ENCODE measurements around the gene INS.
"Not testable (repeated sequence)": the region's sequence is repeated elsewhere in the genome, so short reads cannot be mapped to it uniquely, and the experiment has no call there.

INS gene

GRCh38 chr11:2198621-2199365, 37.8 kb upstream of the INS start:
- no peak for DNase-seq

- DNase-seq = no peak
Observed at GRCh38 chr11:2197771-2198520, 36.9 kb upstream of the INS start.

DNA sequence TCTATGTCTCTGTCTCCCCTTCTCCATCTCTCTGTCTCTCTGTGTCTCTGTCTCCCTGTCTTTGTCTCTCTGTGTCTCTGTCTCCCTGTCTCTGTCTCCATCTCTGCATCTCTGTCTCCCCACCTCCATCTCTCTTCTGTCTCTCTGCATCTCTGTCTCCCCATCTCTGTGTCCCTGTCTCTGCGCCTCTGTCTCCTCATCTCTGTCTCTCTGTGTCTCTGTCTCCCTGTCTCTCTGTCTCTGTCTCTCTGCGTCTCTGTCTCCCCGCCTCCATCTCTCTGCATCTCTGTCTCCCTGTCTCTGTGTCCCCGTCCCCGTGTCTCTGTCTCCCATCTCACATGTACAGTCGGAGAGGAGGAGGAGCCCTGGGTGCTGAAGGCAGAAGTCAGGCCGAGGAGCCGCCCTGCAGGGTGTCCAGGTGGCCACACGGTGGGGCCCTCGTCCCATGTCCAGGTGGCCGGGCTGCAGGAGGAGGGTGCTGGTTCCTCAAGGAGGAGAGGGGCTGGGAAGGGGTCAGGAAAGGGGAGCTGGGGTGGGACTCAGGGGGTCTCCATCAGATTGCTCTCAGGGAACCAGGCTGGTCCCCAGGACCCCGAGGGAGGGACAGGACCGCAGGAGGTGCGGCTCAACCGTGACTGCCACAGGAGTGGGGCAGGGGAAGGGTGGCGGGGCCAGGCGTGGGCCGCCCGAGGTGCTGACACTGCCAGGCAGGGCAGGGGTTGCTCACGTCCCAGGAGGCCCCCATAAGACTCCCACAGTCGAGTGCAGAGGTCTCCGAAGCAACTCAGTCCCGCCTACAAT, 36.2 kb upstream of the INS start:
- peak; percentile 14 to 48 (median 44) for DNase-seq

GRCh38 chr11:2195756-2196088, 34.7 kb upstream of the INS start:
- DNase-seq = no peak

- peak; percentile 13 to 41 (median 27) for DNase-seq
Observed at GRCh38 chr11:2194877-2195755, 34.1 kb upstream of the INS start.

- DNase-seq = not testable (repeated sequence)
Observed at GRCh38 chr11:2193888-2194595, 33.0 kb upstream of the INS start.

DNA sequence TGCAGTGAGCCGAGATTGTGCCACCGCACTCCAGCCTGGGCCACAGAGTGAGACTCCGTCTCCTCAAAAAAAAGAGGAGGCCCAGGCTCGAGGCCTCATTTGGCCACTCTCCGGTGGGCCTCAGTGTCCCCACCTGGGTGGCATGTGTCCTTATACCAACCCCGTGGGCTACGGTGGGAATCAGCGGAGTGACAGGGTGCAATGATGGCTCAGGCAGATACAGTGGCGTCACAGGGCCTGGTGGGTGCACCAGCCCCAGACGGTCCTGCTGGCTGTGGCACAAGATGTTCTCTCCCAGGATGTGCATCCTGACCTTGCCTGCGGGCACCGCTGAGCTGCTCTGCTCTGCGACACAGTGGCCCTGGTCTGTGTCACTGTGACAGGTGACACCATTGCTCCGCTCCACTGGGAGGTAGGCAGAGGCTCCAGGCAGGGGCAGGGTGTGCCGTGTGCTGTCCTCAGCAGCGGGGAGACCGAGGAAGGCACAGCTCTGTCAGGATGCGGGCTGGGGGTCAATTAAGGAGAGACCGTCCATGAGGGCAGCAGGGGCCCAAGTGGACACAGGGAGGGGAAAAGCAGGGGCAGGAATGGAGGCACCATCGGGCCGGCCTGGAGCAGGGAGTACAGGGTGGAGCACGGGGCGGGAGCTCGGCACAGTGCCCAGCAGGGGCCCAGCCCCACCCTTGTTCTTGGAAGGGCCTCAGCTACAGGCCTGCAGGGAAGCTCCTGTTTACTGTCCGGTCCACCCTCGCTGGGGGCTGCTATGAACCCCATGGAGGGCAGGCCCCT, 32.3 kb upstream of the INS start:
- no peak for DNase-seq

- no peak for DNase-seq
Observed at GRCh38 chr11:2192435-2192834, 31.4 kb upstream of the INS start.

DNA sequence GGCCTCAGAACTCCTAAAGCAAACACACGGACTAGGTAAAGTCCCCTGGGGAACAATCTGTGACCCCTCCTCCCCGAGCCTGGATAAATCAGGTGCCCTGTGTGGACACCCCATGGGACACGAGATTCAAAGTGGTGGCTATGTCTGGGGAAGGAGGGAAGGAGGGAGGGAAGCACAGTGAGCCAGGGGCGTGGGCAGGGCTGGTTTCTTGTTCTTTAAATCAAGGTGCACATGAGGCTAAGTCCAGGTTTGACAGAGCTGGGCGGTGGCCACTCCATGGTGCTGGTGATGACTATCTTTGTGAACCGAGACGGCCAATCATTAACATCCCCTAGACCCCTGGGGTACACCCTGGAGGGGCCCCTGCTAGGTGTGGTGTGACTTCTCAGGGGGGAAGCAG, 30.9 kb upstream of the INS start:
- DNase-seq = no peak

DNA sequence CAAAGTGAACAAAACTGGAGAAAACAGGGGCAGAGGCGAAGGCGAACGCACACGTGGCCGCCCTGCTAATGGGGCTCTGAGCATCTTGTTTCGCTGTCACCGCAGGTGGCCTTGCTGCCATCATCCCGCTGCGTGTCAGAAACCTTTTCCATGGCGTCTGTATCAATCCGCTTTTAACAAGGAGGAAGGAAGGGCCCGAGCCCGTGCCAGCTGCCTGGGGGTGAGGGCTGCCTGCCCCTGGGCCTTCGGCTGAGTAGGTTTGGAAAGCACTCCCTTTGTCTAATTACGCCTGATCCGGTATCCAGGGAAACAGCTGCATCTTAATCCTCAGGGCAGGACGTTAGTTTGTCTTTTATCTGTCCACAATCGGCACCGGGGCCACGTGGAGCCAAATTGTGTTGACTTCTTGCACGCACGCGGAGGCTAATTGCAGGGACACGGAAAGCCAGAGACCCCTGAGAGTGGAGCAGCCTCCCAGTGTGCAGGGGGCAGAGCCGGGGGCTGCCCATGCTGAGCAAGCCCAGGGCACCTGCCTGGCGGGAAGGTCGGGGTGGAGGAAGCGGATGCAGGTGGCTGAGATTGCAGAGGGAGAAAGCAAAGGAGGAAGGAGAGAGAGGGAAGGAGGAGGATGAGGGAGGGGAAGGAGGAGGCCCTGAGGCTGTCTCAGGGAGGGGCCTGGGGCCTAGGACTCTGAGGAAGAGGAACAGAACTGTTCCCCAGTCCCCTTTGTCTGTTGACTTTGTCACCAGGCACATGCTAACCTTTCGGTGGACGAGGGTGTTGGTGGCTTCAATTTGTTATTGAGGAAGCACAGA, 29.9 kb upstream of the INS start:
- no peak for DNase-seq

DNA sequence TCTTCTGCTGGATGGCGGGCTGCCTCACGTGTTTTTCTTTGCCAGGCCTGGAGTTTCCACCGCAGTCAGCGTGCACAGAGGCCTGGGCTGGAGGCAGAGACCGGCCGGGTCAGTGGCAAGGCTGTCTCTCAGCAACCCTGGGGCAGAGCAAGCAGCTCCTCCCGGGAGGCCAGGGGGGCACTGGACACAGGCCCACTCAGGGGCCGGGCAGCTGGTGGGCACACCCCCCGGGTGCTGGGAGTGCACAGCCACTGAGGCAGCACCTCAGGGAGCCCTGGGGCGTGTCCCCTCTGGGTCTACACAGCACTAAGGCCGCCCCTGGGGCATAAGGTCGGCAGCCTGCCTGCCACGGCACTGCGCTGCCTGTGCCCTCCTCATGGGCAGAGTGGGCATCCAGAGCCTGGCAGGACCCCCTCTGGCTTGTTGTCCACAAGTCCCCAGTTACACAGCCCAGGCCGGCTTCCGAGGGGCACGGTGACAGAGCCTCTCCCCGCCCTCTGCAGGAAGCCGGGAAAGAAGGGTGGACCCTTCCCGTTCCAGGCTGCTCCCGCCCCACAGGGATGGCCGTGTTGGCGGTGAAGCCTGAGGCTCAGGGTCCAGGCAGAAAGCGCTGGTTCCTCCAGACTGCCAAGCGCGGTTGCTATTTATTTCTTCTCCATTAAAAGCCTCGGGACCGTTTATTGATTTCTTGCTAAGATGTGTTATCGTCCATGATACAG, 29.1 kb upstream of the INS start:
- DNase-seq = no peak

- DNase-seq = no peak
Observed at GRCh38 chr11:2188745-2189144, 27.7 kb upstream of the INS start.

DNA sequence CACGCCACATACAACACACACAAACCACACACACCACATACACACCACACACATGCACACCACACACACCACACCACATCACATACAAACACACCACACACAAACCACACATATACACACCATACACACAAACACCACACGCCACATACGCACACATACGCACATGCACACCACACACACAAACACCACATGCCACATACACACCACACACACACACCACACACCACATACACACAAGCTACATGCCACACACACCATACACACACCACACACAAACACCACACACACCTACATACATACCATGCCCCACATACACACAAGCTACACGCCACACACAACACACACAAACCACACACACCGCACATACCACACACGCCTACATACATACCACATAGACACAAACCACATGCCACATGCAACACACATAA, 26.3 kb upstream of the INS start:
- DNase-seq = no peak

DNA sequence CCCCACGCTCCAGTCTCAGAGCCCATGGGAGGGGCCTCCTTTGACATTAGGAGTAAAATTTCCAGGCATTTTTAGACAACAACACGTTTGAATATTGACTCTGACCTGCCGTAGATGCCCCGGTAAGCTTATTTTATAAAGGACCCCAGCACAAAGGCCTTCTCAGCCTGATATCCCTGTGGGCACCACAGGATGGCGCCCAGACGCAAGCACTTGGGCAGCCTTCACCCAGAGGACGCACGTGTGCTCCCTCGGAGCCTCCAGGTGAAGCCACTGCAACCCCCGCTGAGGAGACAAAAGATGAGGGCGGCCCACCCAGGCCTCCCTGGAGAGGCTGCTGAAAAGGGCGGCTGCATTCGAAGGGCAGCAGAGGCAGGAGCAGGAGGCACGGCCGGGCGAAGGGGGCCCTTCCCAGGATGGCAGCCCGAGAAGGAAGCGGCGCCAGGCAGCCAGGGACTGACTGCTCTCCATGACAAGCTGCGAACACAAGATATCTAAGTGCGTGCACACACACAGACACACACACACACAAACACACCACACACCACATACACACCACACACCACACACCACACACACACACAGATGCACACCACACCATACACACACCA, 25.8 kb upstream of the INS start:
- peak in 3 of 4 experiments; percentile 15 to 33 (median 21) for DNase-seq

DNA sequence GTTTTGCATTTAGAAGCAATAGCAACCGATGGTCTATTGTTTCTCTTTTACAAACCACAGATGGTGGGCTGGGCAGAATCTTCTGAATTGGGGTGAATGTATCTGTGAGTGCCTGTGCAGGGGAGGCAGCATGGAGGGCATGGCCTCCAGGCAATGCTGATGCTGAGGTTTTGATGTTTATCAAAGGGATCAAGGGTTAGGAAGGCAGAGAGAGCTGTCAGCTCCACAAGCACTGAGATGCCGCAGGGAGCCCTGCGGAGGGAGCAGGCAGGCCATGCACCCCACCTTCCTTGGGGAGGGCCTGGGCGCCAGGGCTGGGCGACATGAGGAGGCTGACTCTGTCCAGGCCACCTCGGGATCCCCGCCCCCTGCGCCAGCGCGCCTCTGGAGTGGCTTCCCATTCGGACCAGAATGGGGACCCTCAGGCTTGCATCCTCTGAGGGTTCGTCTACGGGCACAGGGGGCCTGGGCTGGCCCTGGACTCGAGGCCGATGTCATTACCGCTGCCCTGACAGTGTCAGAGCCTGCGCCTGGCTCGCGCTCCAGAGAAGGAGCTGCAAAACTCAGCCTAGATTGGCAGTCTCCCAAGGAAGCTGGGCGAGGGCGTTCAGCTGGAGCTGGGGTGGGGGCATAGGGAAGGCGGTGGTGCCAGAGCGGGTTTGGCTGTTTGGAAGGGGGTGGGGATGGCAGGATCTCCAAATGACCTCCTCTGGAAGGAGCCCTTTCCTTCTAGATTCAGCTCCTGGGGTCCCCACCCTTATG, 24.5 kb upstream of the INS start:
- no peak for DNase-seq

GRCh38 chr11:2182692-2183474, 21.9 kb upstream of the INS start:
- no peak for DNase-seq

DNA sequence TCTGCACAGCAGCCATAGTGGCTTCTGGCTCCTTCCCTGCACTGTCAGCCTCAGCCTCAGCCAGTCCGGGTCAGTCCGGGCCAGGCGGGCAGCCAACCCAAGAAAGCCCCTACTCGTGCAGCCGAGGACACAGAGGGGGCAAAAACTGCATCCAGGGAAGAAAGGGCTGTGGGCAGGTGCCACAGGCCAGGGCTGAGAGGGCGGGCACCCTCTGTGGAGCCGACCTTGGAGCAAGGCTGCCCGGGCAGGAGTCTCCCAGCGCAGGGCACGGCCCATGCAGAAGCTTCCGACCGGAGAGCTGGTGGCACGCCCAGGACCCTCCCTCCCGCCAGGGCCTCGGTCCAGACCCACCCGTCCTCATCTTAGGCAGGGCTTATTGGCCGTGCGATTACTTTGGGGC, 21.1 kb upstream of the INS start:
- DNase-seq = no peak

Data from activated naive CD4-positive, alpha-beta T cell (primary cell).